Measurements from ENCODE around the gene NDC80.

DNA sequence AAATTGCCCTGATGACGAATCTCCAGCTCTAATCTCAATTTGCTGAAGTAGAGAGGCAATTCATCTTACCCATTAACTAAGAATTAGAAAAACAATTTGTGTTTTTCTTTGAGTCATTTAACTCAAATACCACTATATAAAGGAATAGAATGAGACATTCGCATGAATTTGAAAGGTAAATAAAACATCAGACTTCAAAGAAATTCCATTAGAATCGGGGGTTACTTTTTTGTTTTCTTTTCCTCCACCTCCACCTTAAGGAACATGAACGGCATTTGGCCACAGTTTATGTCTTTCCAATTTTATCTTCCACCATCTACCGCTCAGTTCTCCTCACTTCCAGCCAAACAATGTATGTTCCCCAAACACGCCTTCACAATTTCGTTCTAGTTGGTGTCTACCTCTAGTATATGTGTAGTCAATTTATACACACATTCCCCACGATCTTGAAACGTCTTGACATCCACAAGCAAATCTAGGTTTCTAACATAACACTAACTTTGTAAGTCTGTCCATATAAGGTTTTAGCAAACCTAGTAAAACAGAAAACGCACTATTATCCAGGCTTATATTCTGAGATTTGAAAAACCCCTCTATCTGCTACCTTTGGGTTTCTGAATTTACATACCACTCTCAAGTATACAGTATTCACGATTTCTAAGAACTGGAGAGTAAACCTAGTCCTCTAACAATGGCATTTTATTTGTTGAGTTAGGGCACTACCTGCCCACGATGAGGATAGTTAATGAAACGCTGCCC lies 83.0 kb downstream of the NDC80 start:
- TF ChIP-seq BHLHE40 (IDR thresholded peaks at IDR 0.05; ENCODE audit: borderline replicate concordance) = no peak
- TF ChIP-seq SP1 (IDR thresholded peaks at IDR 0.05) = no peak
- TF ChIP-seq LEF1 (IDR thresholded peaks at IDR 0.05; ENCODE audit: borderline replicate concordance) = no peak
- TF ChIP-seq HDGF (IDR thresholded peaks at IDR 0.05; ENCODE audit: borderline replicate concordance) = no peak
- TF ChIP-seq FOXK2 (IDR thresholded peaks at IDR 0.05) = no peak
- TF ChIP-seq FOXM1 (IDR thresholded peaks at IDR 0.05; ENCODE audit: borderline replicate concordance) = no peak

Measured in HEK293T (cell line).